GM10248 (cell line): ENCODE results near the gene ETNK2.

Experiments used
- CTCF ChIA-PET: fragments of 300-600 bp; sonication (Branson Sonifier 250); formaldehyde crosslinking; extraction: SDS; loops from one replicate; lab custom pipeline; 2021; ENCODE audit warnings: antibody characterized with exemption; lab: Yijun Ruan, JAX
- POLR2A ChIA-PET: fragments of 350-650 bp; sonication (Branson Sonifier 250); formaldehyde crosslinking; extraction: SDS; loops from one replicate; lab custom pipeline; 2020; ENCODE audit warnings: antibody characterized with exemption; lab: Yijun Ruan, JAX
- DNase-seq: peaks from one replicate; pipeline ENCODE4 v3.0.0; 2012; ENCODE audit errors: extremely low spot score
- TF ChIP-seq, protein P1 (sequence below): IDR thresholded peaks from 2 replicates; pipeline ENCODE4 v1.5.1; 2012; ENCODE audit warnings: mild to moderate bottlenecking, low read depth; ENCODE audit errors: extremely low read depth, missing control alignments, control extremely low read depth

The ETNK2 gene

DNA sequence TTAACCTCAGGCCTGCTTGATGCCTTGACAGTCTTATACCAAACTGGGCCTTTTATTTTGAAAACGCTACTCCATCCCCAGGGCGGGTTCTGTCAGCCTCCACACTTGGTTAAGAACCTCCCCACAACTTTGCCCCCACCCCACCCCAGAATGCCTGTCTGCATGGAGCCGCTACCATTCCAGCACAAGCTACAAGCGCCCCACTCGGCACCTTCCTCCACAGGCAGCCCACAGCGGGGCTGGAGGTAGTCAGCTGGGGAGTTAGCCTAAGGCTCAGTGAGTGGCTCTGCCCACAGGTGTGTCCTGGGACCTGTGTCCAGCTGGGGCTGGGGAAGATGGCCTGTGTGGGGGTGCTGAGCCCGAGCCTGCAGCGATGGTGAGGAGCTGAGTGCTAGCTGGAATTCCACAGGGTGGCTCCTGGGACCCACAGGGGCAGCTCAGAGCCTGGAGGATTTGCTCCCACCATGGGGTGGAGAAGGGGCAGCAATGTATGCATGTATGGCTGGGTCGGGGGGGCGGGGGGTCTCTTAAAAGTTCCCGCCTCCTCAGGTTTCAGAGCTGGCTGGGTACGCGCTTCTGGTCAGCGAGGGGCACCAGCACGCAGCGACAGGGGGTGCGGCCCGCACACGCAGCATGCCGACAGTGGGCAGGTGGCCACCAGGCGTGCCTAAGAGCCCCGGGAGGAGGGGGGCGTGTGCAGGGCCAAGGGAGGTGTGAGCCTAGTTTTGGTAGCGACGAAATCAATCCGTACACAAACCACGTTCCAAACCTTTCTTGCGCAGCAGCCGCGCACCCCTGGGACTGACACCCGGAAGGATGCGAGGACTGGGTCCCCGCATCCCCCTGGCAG lies 917 bp downstream of the ETNK2 start:
- TF ChIP-seq, protein P1, sequence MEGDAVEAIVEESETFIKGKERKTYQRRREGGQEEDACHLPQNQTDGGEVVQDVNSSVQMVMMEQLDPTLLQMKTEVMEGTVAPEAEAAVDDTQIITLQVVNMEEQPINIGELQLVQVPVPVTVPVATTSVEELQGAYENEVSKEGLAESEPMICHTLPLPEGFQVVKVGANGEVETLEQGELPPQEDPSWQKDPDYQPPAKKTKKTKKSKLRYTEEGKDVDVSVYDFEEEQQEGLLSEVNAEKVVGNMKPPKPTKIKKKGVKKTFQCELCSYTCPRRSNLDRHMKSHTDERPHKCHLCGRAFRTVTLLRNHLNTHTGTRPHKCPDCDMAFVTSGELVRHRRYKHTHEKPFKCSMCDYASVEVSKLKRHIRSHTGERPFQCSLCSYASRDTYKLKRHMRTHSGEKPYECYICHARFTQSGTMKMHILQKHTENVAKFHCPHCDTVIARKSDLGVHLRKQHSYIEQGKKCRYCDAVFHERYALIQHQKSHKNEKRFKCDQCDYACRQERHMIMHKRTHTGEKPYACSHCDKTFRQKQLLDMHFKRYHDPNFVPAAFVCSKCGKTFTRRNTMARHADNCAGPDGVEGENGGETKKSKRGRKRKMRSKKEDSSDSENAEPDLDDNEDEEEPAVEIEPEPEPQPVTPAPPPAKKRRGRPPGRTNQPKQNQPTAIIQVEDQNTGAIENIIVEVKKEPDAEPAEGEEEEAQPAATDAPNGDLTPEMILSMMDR: no peak
- POLR2A ChIA-PET: no interaction called here
- no peak for DNase-seq
- CTCF ChIA-PET: interaction anchor here (1.3 to 4.4 kb wide), 3 partner anchors 12 to 277 kb away, joined by 3 to 29 read pairs (median 7); no protein-coding TSS in a partner anchor

DNA sequence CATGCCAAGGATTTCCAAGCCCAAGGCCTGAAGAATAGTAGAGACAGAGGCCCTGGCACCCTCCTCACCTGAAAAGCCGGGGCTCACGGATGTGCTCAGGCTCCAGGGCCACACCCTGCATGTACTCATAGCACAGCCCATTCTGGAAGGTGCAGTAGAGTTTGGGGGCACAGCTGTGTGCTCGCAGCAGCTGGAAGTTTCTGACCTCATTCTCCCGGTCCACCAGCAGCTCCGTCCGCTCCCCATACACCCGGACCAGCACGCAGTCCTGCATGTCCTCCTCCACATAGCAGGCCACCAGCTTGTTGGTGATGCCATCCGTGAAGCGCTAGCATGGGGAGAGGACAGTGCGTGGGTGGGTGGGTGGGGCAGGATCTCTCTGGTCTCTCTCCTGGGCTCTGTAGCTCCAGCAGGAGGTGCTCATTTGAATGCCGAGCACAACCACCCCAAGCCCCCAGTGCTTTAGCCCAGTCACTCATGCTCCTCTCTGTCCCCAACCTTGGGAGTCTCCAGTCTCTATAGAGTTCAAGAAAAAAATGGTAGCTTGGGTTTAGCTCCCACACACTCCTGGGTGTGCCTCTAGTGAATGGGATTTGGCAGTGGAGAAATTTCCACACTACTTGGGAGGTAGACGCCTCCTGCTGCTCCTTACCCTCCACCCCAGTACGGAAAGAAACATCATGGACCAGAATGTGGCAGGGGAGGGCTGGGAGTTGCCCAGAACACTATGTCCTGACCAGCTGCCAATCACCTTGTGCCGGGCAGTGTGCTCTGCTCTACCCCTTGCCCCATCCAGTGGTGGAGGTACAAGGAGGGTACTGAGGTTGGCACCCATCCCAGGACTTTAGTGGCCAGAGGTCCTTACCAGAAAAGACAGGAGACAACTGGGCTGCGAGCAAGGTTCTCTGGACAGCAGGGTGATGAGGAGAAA lies 1.9 kb downstream of the ETNK2 start:
- ChIA-PET POLR2A (no interaction called here), CTCF (interaction anchor here (1.3 to 4.4 kb wide), 3 partner anchors 13 to 275 kb away, joined by 3 to 29 read pairs (median 7); no protein-coding TSS in a partner anchor)
- TF ChIP-seq, protein P1: no peak
- no peak for DNase-seq

DNA sequence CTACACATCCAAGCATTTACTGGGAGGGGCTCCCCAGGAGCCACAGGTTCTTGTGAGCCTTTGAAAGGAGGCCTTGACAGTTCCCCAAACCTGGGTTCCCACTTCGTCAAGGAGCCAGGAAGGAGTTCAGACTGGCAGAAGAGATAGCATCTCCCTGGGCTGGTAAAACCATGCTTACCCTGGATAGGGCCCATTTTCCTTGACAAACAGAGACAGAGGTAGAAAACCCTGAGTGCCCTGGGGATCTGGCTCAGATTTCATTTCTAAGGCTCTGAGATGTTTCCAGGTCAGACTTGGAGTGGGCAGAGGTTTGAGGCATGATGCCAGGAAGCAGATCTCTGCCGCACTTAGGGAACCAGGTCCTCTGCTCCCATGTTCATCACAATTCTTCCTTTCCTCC lies 2.7 kb downstream of the ETNK2 start:
- TF ChIP-seq, protein P1: no peak
- DNase-seq: no peak
- POLR2A ChIA-PET: no interaction called here
- CTCF ChIA-PET: interaction anchor here (2.1 to 4.4 kb wide), 2 partner anchors 14 to 21 kb away, joined by 7 to 29 read pairs; no protein-coding TSS in a partner anchor

DNA sequence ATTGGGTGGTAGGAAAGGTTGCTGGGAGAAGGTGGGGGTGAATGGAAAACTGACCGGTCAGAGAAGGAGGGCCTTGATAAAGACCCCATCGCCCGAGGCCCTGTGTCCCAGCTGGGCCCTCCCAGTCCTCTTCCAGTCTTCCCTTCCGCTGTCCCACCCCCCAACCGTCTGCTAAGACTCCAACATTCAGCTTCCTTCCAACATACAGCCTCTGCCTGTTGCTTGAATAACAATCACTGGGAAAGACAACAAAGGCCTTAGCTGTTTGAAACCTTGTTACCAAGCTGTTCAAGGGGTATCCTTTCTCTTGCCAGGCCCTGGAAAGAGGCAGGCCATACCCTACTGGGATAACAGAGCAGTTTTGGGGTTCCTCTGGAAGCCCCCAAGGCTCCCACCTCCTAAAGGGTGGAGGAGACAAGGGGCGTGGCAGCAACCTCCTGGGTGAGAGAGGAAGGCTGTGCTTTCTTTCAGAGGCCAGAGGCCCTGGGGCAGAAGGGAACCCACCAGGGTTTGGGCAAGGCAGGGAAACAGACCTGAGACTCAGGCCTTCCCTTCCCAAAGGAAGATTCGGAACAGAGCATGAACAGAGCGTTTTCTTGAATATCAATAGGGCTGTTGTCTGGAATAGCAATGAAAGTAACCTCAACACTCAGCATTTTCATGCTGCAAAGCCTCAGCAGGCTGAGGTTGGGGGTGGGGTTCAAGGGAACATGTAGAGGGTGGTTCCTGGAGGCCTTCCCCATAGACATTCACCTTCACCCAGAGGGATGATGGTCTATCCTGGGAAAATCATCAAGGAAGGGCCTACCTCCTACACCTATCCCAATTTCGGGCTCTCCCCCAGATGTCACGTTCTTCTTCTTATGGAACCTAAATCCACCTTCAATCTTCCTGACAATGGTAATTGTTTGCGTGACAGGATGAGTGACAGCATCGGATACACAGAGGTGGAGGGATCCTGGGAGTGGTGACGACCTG lies 4.1 kb downstream of the ETNK2 start:
- POLR2A ChIA-PET: no interaction called here
- CTCF ChIA-PET: interaction anchor here (4.4 kb wide), 1 partner anchor 16 kb away, joined by 29 read pairs; no protein-coding TSS in a partner anchor
- TF ChIP-seq, protein P1: no peak
- DNase-seq: no peak

DNA sequence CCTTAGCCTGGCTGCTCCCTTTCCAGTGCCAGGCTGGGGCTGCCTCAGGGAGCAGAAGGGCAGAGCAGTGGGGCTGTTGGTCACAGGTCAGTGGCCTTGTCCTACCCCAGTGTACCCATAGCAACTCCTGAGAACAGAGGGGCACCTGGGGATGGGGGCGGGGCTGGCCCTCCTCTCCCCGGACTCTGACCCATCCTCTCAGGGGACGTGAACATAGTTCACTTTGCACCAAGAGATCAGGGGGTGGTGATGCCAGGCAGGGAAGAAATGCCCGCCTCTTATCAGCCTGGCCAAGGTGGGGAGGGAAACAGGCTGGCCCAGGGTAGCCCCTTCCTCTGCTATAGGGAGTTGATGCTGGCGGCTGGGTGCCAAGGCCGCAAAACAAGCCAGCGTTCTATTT lies 4.9 kb downstream of the ETNK2 start:
- ChIA-PET POLR2A (no interaction called here), CTCF (no interaction called here)
- no peak for DNase-seq
- TF ChIP-seq, protein P1: no peak

DNA sequence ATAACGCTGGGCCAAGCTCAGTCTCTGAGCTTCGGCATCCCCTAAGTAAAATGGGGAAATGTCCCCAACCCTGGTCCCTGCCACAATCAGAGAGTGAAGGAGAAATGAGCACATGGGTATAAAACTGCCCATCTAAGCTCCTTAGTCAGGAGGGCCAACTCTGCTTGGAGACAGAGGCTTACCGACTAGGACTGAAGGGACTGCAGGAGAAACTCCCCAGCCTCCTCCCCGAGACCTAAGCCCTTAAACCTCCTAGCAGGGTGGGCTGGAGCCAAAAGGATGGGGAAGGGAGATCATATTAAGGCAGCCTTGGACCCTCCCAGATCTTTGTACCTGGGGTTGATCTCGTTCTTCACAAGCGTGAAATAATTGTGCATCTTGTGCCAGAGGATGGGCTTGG lies 5.5 kb downstream of the ETNK2 start:
- ChIA-PET CTCF (interaction anchor here (1.3 kb wide), 1 partner anchor 17 kb away, joined by 3 read pairs; no protein-coding TSS in a partner anchor), POLR2A (no interaction called here)
- TF ChIP-seq, protein P1: no peak
- DNase-seq: no peak
